ENCODE measurements around the gene MATN4. TPM values are rescaled to one million over a fixed set of nuclear protein-coding genes. Genes with fewer than 3 reads are reported as not detected.

MATN4 gene
- total RNA-seq, 1 experiment from 2014 or later, result 0.64 TPM

GRCh38 chr20:45291526-45291925 lies 16.6 kb downstream of the MATN4 start:
- H3K9ac ChIP-seq (ENCODE audit: low read length), result no peak overlapping the region
- H3K4me1 ChIP-seq (ENCODE audit: control insufficient read depth in 1 of 2, insufficient read depth in 2 of 2, low read length in 2 of 2), result peaks cover 0 to 12% of the 10 kb centered on the region in 2 experiments; a peak in 2 of 4 replicates
- TF ChIP-seq ZFX (IDR thresholded peaks at IDR 0.05), result no peak
- TF ChIP-seq TCF7L2 (IDR thresholded peaks at IDR 0.05; ENCODE audit: borderline replicate concordance, extremely low read depth, insufficient read depth, insufficient read length), result no peak
- TF ChIP-seq, protein P1, sequence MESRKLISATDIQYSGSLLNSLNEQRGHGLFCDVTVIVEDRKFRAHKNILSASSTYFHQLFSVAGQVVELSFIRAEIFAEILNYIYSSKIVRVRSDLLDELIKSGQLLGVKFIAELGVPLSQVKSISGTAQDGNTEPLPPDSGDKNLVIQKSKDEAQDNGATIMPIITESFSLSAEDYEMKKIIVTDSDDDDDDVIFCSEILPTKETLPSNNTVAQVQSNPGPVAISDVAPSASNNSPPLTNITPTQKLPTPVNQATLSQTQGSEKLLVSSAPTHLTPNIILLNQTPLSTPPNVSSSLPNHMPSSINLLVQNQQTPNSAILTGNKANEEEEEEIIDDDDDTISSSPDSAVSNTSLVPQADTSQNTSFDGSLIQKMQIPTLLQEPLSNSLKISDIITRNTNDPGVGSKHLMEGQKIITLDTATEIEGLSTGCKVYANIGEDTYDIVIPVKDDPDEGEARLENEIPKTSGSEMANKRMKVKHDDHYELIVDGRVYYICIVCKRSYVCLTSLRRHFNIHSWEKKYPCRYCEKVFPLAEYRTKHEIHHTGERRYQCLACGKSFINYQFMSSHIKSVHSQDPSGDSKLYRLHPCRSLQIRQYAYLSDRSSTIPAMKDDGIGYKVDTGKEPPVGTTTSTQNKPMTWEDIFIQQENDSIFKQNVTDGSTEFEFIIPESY (IDR thresholded peaks at IDR 0.05; ENCODE audit: extremely low read depth, insufficient replicate concordance, low read length), result no peak
- TF ChIP-seq CBX3 (IDR thresholded peaks at IDR 0.05; ENCODE audit: low read depth), result no peak
- TF ChIP-seq ZNF274 (IDR thresholded peaks at IDR 0.05; ENCODE audit: low read depth, low read length), result no peak
- no peak for TF ChIP-seq POLR2AphosphoS5 (IDR thresholded peaks at IDR 0.05; ENCODE audit: low read depth, low read length)
- TF ChIP-seq EZH2phosphoT487 (IDR thresholded peaks at IDR 0.05; ENCODE audit: borderline replicate concordance), result no peak
- TF ChIP-seq SRF (IDR thresholded peaks at IDR 0.05; ENCODE audit: low read depth), result no peak
- TF ChIP-seq RAD21 (IDR thresholded peaks at IDR 0.05; ENCODE audit: low read depth), result no peak
- TF ChIP-seq, protein P2, sequence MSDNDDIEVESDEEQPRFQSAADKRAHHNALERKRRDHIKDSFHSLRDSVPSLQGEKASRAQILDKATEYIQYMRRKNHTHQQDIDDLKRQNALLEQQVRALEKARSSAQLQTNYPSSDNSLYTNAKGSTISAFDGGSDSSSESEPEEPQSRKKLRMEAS (IDR thresholded peaks at IDR 0.05), result no peak
- no peak for TF ChIP-seq SIN3A (IDR thresholded peaks at IDR 0.05; ENCODE audit: low read depth)
- TF ChIP-seq CTCF (IDR thresholded peaks at IDR 0.05 in 2 of 3, conservative IDR thresholded peaks at IDR 0.05 in 1 of 3; ENCODE audit: borderline replicate concordance in 1 of 3, insufficient read depth in 1 of 3, low read depth in 2 of 3, low read length in 2 of 3), result no peak
- TF ChIP-seq CEBPB (IDR thresholded peaks at IDR 0.05; ENCODE audit: low read depth), result no peak
- TF ChIP-seq YY1 (IDR thresholded peaks at IDR 0.05; ENCODE audit: extremely low read depth, insufficient replicate concordance, low read depth, low read length), result no peak
- no peak for TF ChIP-seq ATF3 (IDR thresholded peaks at IDR 0.05)
- TF ChIP-seq POLR2A (IDR thresholded peaks at IDR 0.05; ENCODE audit: borderline replicate concordance, extremely low read depth, insufficient read depth, insufficient read length), result no peak
- TF ChIP-seq JUND (IDR thresholded peaks at IDR 0.05), result no peak
- no peak for TF ChIP-seq REST (IDR thresholded peaks at IDR 0.05; ENCODE audit: low read depth)
- no peak for TF ChIP-seq SP1 (IDR thresholded peaks at IDR 0.05; ENCODE audit: low read depth)
- POLR2A ChIA-PET, result interaction anchor here (1.9 kb wide), 1 partner anchor 9 kb away, joined by 6 read pairs; no protein-coding TSS in a partner anchor
- no peak overlapping the region for H2AFZ ChIP-seq (ENCODE audit: low read depth, low read length, poor library complexity, severe bottlenecking)
- H3K27me3 ChIP-seq (ENCODE audit: insufficient read depth, low read length), result no peaks in the 10 kb centered on the region
- BruUV-seq (replicated peaks), result no TSS peak
- no peaks in the 10 kb centered on the region for H3K9me2 ChIP-seq (ENCODE audit: insufficient read depth)
- DNase-seq (ENCODE audit: low read depth, low spot score) (no peak), ATAC-seq (no peak)
- CTCF ChIA-PET, result interaction anchor here (0.9 to 5.4 kb wide), 11 partner anchors 9 to 280 kb away, joined by 3 to 30 read pairs (median 5); no protein-coding TSS in a partner anchor
- H3K36me3 ChIP-seq (ENCODE audit: control insufficient read depth in 1 of 2, insufficient read depth in 2 of 2, low read length in 2 of 2), result no peaks in the 10 kb centered on the region
- no peak overlapping the region for H3K4me3 ChIP-seq (replicated peaks in 1 of 2; ENCODE audit: low read depth in 1 of 2, low read length in 2 of 2)
- intact Hi-C loops (cut with micrococcal nuclease), result loop anchor here (2.0 kb wide), 3 partner anchors 153 to 281 kb away; no protein-coding TSS in a partner anchor
- no peaks in the 10 kb centered on the region for H4K20me1 ChIP-seq (ENCODE audit: insufficient read depth)
- RAD21 ChIA-PET (ENCODE audit: low non-redundant PET in 1 of 2, low total read pairs in 2 of 2, uncharacterized antibody in 2 of 2, unreplicated experiment in 2 of 2), result interaction anchor here (1.7 to 1.9 kb wide), 3 partner anchors 153 to 248 kb away, joined by 5 to 9 read pairs (median 6); no protein-coding TSS in a partner anchor
- peaks cover 0 to 3% of the 10 kb centered on the region in 2 experiments; a peak in 1 of 4 replicates for H3K9me3 ChIP-seq (ENCODE audit: control insufficient read depth in 1 of 2, insufficient read depth in 1 of 2, low read depth in 1 of 2, low read length in 2 of 2)
- no peaks in the 10 kb centered on the region for H3K79me2 ChIP-seq (ENCODE audit: insufficient read depth, low read length)
- H3K4me2 ChIP-seq (ENCODE audit: low read length), result no peak overlapping the region
- H3K27ac ChIP-seq (ENCODE audit: low read depth, low read length), result no peak overlapping the region
